HEK293 (cell line): ENCODE measurements around the gene PHF13.
A peak's percentile ranks its signal among the peaks of the same experiment; 100 is the strongest.

Experiments
- GFI1B ChIP-seq: fragments of 450-650 bp; formaldehyde crosslinking; IDR thresholded peaks from 2 replicates; pipeline ENCODE4 v1.5.1; 2016; ENCODE audit warnings: missing biosample characterization, missing genetic modification characterization
- GLIS1 ChIP-seq: fragments of 450-650 bp; formaldehyde crosslinking; IDR thresholded peaks from 2 replicates; pipeline ENCODE4 v1.5.1; 2016; ENCODE audit warnings: missing biosample characterization, missing genetic modification characterization
- GLIS2 ChIP-seq: fragments of 450-650 bp; formaldehyde crosslinking; IDR thresholded peaks from 2 replicates; pipeline ENCODE4 v1.5.1; 2016; ENCODE audit warnings: missing biosample characterization, missing genetic modification characterization
- HOXC10 ChIP-seq: sonication (generic); formaldehyde crosslinking; IDR thresholded peaks from 2 replicates; pipeline ENCODE4 v1.8.1; 2023; ENCODE audit warnings: mild to moderate bottlenecking, missing genetic modification reagents
- KLF8 ChIP-seq: fragments of 450-650 bp; formaldehyde crosslinking; IDR thresholded peaks from 2 replicates; pipeline ENCODE4 v1.5.1; 2016; ENCODE audit warnings: missing biosample characterization, missing genetic modification characterization
- OSR2 ChIP-seq: fragments of 450-650 bp; formaldehyde crosslinking; IDR thresholded peaks from 2 replicates; pipeline ENCODE4 v1.5.1; 2016; ENCODE audit warnings: missing biosample characterization, missing genetic modification characterization
- OVOL3 ChIP-seq: fragments of 450-650 bp; formaldehyde crosslinking; IDR thresholded peaks from 2 replicates; pipeline ENCODE4 v1.5.1; 2016; ENCODE audit warnings: missing biosample characterization, missing genetic modification characterization
- SP2 ChIP-seq: fragments of 450-650 bp; formaldehyde crosslinking; IDR thresholded peaks from 2 replicates; pipeline ENCODE4 v1.5.1; 2016; ENCODE audit warnings: missing biosample characterization, missing genetic modification characterization
- ZBTB48 ChIP-seq: fragments of 450-650 bp; formaldehyde crosslinking; IDR thresholded peaks from 2 replicates; pipeline ENCODE4 v1.5.1; 2016; ENCODE audit warnings: missing biosample characterization, missing genetic modification characterization
- ZFP3 ChIP-seq: fragments of 450-650 bp; formaldehyde crosslinking; IDR thresholded peaks from 2 replicates; pipeline ENCODE4 v1.5.1; 2016; ENCODE audit warnings: low read depth, missing biosample characterization, missing genetic modification characterization
- ZNF114 ChIP-seq: fragments of 450-650 bp; formaldehyde crosslinking; IDR thresholded peaks from 2 replicates; pipeline ENCODE4 v1.5.0; 2017; ENCODE audit warnings: missing biosample characterization, missing genetic modification characterization
- ZNF146 ChIP-seq: fragments of 450-650 bp; formaldehyde crosslinking; IDR thresholded peaks from 2 replicates; pipeline ENCODE4 v1.5.1; 2016; ENCODE audit warnings: missing biosample characterization, missing genetic modification characterization
- ZNF155 ChIP-seq: fragments of 450-650 bp; formaldehyde crosslinking; IDR thresholded peaks from 2 replicates; pipeline ENCODE4 v1.5.1; 2016; ENCODE audit warnings: missing biosample characterization, missing genetic modification characterization
- ZNF266 ChIP-seq: fragments of 450-650 bp; formaldehyde crosslinking; IDR thresholded peaks from 2 replicates; pipeline ENCODE4 v1.5.1; 2016; ENCODE audit warnings: missing biosample characterization, missing genetic modification characterization, low read depth
- ZNF274 ChIP-seq, 2 experiments: fragments of 200-500 bp in 1 of 2; fragments of 450-650 bp in 1 of 2; sonication (Bioruptor generic) in 1 of 2; formaldehyde crosslinking in 1 of 2; IDR thresholded peaks; 2 replicates each; pipeline versions ENCODE4 v1.5.1 to v1.6.1; 2014 to 2016; ENCODE audit warnings: borderline replicate concordance in 1 of 2, inconsistent platforms in 1 of 2, low read length in 1 of 2, missing biosample characterization in 1 of 2, missing genetic modification characterization in 1 of 2
- ZNF394 ChIP-seq: fragments of 450-650 bp; formaldehyde crosslinking; IDR thresholded peaks from 2 replicates; pipeline ENCODE4 v1.5.1; 2016; ENCODE audit warnings: missing biosample characterization, missing genetic modification characterization, mild to moderate bottlenecking, moderate library complexity, borderline replicate concordance
- ZNF416 ChIP-seq: fragments of 450-650 bp; formaldehyde crosslinking; IDR thresholded peaks from 2 replicates; pipeline ENCODE4 v1.5.1; 2016; ENCODE audit warnings: missing biosample characterization, missing genetic modification characterization
- ZNF596 ChIP-seq: fragments of 450-650 bp; IDR thresholded peaks from 2 replicates; pipeline ENCODE4 v1.5.0; 2018; ENCODE audit warnings: missing biosample characterization, mild to moderate bottlenecking, missing genetic modification characterization, moderate library complexity
- ZNF621 ChIP-seq: fragments of 450-650 bp; formaldehyde crosslinking; IDR thresholded peaks from 2 replicates; pipeline ENCODE4 v1.5.1; 2017; ENCODE audit warnings: missing biosample characterization, missing genetic modification characterization
- ZNF654 ChIP-seq: fragments of 450-650 bp; formaldehyde crosslinking; IDR thresholded peaks from 2 replicates; pipeline ENCODE4 v1.5.1; 2016; ENCODE audit warnings: low read depth, missing biosample characterization, missing genetic modification characterization
- ZNF664 ChIP-seq: fragments of 450-650 bp; formaldehyde crosslinking; IDR thresholded peaks from 2 replicates; pipeline ENCODE4 v1.5.1; 2016; ENCODE audit warnings: missing biosample characterization, missing genetic modification characterization
- ZNF777 ChIP-seq: fragments of 450-650 bp; formaldehyde crosslinking; IDR thresholded peaks from 2 replicates; pipeline ENCODE4 v1.5.1; 2017; ENCODE audit warnings: missing biosample characterization, missing genetic modification characterization, borderline replicate concordance
- ZNF843 ChIP-seq: fragments of 450-650 bp; formaldehyde crosslinking; IDR thresholded peaks from 2 replicates; pipeline ENCODE4 v1.5.1; 2016; ENCODE audit warnings: missing biosample characterization, missing genetic modification characterization
- ZXDB ChIP-seq: fragments of 450-650 bp; formaldehyde crosslinking; IDR thresholded peaks from 2 replicates; pipeline ENCODE4 v1.5.1; 2016; ENCODE audit warnings: missing biosample characterization, missing genetic modification characterization
- TF ChIP-seq, protein P1 (sequence below): fragments of 450-650 bp; formaldehyde crosslinking; IDR thresholded peaks from 2 replicates; pipeline ENCODE4 v1.5.1; 2016; ENCODE audit warnings: missing biosample characterization, missing genetic modification characterization
- TF ChIP-seq, protein P2 (sequence below): fragments of 450-650 bp; formaldehyde crosslinking; IDR thresholded peaks from 2 replicates; pipeline ENCODE4 v1.5.1; 2016; ENCODE audit warnings: missing biosample characterization, missing genetic modification characterization, borderline replicate concordance
- TF ChIP-seq, protein P3 (sequence below): fragments of 450-650 bp; formaldehyde crosslinking; IDR thresholded peaks from 2 replicates; pipeline ENCODE4 v1.5.1; 2016; ENCODE audit warnings: missing biosample characterization, missing genetic modification characterization
- TF ChIP-seq, protein P4 (sequence below): fragments of 450-650 bp; formaldehyde crosslinking; IDR thresholded peaks from 2 replicates; pipeline ENCODE4 v1.5.1; 2016; ENCODE audit warnings: missing biosample characterization, missing genetic modification characterization
- TF ChIP-seq, protein P5 (sequence below): fragments of 450-650 bp; formaldehyde crosslinking; IDR thresholded peaks from 2 replicates; pipeline ENCODE4 v1.5.1; 2016; ENCODE audit warnings: missing biosample characterization, missing genetic modification characterization
- TF ChIP-seq, protein P6 (sequence below): fragments of 450-650 bp; formaldehyde crosslinking; IDR thresholded peaks from 2 replicates; pipeline ENCODE4 v1.5.1; 2016; ENCODE audit warnings: missing biosample characterization, missing genetic modification characterization, low read depth

Gene PHF13

DNA sequence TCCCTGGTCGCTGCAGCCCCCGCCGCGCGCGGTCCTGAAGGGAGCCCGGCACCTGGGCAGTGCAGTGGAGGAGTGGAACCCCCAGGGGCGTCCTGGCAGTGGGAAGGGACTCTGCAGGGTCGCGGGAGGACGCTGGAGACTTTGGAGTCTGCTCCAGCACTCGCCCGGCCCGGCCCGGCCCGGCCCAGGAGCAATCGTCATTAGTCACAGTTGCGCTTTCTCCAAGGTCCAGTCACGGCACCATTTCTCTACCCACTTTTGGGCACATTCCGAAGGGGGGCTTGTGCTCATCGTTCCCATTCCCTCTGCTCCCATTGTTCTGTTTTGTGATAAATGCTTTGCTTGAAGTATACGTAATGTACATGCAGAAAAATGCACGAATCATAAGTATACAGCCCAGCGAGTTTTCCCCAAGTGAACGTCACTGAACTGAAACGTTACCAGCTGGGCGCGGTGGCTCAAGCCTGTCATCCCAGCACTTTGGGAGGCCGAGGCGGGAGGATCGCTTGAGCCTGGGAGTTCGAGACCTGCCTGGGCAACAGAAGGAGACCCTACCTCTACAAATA is 12.1 kb downstream of the PHF13 start (continued):
- TF ChIP-seq OSR2 (tag by site-specific recombination) (no peak), HOXC10 (no peak), ZNF843 (tag by site-specific recombination) (no peak), ZNF654 (tag by site-specific recombination) (no peak), ZNF274 (IDR thresholded peaks at IDR 0.05; ENCODE audit: low read length) (no peak), ZNF274 (tag by site-specific recombination; IDR thresholded peaks at IDR 0.05; ENCODE audit: borderline replicate concordance) (no peak), ZNF394 (tag by site-specific recombination) (no peak), ZXDB (tag by site-specific recombination) (0 out of 2 replicates have a peak, but pooled peaks have one; percentile 12), ZNF416 (no peak), ZNF266 (tag by site-specific recombination) (no peak), KLF8 (tag by site-specific recombination) (0 out of 2 replicates have a peak, but pooled peaks have one; percentile 14), ZNF146 (no peak), SP2 (tag by site-specific recombination) (peak; percentile 59), GLIS2 (tag by site-specific recombination) (no peak), ZNF777 (tag by site-specific recombination) (no peak), ZNF114 (tag by site-specific recombination) (no peak), ZNF664 (tag by site-specific recombination) (no peak), ZFP3 (tag by site-specific recombination) (no peak), ZNF596 (tag by site-specific recombination) (0 out of 2 replicates have a peak, but pooled peaks have one; percentile 0), ZNF621 (tag by site-specific recombination) (no peak), GLIS1 (tag by site-specific recombination) (0 out of 2 replicates have a peak, but pooled peaks have one; percentile 6), OVOL3 (tag by site-specific recombination) (no peak), ZNF155 (tag by site-specific recombination) (no peak), GFI1B (no peak), ZBTB48 (tag by site-specific recombination) (peak; percentile 53; the same call in 1 of the 2 replicates)
- TF ChIP-seq, protein P1, sequence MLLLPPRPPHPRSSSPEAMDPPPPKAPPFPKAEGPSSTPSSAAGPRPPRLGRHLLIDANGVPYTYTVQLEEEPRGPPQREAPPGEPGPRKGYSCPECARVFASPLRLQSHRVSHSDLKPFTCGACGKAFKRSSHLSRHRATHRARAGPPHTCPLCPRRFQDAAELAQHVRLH (tag by site-specific recombination) = no peak
- TF ChIP-seq, protein P2, sequence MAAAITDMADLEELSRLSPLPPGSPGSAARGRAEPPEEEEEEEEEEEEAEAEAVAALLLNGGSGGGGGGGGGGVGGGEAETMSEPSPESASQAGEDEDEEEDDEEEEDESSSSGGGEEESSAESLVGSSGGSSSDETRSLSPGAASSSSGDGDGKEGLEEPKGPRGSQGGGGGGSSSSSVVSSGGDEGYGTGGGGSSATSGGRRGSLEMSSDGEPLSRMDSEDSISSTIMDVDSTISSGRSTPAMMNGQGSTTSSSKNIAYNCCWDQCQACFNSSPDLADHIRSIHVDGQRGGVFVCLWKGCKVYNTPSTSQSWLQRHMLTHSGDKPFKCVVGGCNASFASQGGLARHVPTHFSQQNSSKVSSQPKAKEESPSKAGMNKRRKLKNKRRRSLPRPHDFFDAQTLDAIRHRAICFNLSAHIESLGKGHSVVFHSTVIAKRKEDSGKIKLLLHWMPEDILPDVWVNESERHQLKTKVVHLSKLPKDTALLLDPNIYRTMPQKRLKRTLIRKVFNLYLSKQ (tag by site-specific recombination) = no peak
- TF ChIP-seq, protein P3, sequence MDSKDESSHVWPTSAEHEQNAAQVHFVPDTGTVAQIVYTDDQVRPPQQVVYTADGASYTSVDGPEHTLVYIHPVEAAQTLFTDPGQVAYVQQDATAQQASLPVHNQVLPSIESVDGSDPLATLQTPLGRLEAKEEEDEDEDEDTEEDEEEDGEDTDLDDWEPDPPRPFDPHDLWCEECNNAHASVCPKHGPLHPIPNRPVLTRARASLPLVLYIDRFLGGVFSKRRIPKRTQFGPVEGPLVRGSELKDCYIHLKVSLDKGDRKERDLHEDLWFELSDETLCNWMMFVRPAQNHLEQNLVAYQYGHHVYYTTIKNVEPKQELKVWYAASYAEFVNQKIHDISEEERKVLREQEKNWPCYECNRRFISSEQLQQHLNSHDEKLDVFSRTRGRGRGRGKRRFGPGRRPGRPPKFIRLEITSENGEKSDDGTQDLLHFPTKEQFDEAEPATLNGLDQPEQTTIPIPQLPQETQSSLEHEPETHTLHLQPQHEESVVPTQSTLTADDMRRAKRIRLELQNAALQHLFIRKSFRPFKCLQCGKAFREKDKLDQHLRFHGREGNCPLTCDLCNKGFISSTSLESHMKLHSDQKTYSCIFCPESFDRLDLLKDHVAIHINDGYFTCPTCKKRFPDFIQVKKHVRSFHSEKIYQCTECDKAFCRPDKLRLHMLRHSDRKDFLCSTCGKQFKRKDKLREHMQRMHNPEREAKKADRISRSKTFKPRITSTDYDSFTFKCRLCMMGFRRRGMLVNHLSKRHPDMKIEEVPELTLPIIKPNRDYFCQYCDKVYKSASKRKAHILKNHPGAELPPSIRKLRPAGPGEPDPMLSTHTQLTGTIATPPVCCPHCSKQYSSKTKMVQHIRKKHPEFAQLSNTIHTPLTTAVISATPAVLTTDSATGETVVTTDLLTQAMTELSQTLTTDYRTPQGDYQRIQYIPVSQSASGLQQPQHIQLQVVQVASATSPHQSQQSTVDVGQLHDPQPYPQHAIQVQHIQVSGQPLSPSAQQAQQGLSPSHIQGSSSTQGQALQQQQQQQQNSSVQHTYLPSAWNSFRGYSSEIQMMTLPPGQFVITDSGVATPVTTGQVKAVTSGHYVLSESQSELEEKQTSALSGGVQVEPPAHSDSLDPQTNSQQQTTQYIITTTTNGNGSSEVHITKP = no peak
- TF ChIP-seq, protein P4, sequence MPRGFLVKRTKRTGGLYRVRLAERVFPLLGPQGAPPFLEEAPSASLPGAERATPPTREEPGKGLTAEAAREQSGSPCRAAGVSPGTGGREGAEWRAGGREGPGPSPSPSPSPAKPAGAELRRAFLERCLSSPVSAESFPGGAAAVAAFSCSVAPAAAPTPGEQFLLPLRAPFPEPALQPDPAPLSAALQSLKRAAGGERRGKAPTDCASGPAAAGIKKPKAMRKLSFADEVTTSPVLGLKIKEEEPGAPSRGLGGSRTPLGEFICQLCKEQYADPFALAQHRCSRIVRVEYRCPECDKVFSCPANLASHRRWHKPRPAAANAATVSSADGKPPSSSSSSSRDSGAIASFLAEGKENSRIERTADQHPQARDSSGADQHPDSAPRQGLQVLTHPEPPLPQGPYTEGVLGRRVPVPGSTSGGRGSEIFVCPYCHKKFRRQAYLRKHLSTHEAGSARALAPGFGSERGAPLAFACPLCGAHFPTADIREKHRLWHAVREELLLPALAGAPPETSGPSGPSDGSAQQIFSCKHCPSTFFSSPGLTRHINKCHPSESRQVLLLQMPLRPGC (tag by site-specific recombination) = peak; percentile 45; the same call in 1 of the 2 replicates
- TF ChIP-seq, protein P5, sequence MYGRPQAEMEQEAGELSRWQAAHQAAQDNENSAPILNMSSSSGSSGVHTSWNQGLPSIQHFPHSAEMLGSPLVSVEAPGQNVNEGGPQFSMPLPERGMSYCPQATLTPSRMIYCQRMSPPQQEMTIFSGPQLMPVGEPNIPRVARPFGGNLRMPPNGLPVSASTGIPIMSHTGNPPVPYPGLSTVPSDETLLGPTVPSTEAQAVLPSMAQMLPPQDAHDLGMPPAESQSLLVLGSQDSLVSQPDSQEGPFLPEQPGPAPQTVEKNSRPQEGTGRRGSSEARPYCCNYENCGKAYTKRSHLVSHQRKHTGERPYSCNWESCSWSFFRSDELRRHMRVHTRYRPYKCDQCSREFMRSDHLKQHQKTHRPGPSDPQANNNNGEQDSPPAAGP (tag by site-specific recombination) = peak; percentile 46; the same call in 1 of the 2 replicates
- TF ChIP-seq, protein P6, sequence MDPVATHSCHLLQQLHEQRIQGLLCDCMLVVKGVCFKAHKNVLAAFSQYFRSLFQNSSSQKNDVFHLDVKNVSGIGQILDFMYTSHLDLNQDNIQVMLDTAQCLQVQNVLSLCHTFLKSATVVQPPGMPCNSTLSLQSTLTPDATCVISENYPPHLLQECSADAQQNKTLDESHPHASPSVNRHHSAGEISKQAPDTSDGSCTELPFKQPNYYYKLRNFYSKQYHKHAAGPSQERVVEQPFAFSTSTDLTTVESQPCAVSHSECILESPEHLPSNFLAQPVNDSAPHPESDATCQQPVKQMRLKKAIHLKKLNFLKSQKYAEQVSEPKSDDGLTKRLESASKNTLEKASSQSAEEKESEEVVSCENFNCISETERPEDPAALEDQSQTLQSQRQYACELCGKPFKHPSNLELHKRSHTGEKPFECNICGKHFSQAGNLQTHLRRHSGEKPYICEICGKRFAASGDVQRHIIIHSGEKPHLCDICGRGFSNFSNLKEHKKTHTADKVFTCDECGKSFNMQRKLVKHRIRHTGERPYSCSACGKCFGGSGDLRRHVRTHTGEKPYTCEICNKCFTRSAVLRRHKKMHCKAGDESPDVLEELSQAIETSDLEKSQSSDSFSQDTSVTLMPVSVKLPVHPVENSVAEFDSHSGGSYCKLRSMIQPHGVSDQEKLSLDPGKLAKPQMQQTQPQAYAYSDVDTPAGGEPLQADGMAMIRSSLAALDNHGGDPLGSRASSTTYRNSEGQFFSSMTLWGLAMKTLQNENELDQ (tag by site-specific recombination) = no peak
